Measurements from ENCODE around the gene HBE1. TPM values are rescaled to one million over a fixed set of nuclear protein-coding genes. Genes with fewer than 3 reads are reported as not detected.
"Not testable (repeated sequence)": the region's sequence is repeated elsewhere in the genome, so short reads cannot be mapped to it uniquely, and the experiment has no call there.

HBE1 gene
- total and polyA plus RNA-seq, 8 donors: 4.2 to 41.6 (median 16.3) TPM; not detected in 2

- Histone ChIP-seq H3K36me3 (no peaks in the 10 kb centered on the region), H3K4me1 (no peaks in the 10 kb centered on the region), H3K9me3 (peaks cover 0 to 6% of the 10 kb centered on the region in 2 donors), H3K4me3 (no peak overlapping the region), H3K27ac (no peak overlapping the region), H3K27me3 (no peaks in the 10 kb centered on the region)
- DNase-seq (no peak), ATAC-seq (no peak)
- TF ChIP-seq CTCF (IDR thresholded peaks at IDR 0.05): no peak
- intact Hi-C loops (cut with DNase I): no loop called here
Measured at GRCh38 chr11:5266609-5267008, 3.1 kb downstream of the HBE1 start.

DNA sequence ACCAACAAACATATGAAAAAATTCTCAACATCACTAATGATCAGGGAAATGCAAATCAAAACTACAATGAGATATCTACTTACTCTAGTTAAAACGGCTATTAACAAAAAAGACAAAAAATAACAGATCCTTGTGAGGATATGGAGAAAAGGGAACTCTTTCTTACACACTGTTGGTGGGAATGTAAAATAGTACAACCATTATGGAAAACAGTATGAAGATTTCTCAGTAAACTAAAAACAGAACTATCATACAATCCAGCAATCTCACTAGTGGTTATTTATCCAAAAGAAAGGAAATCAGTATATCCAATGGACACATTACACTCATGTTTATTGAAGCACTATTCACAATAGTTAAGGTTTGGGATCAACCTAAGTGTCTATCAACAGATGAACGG, 3.9 kb downstream of the HBE1 start:
- Histone ChIP-seq H3K4me1 (no peaks in the 10 kb centered on the region), H3K4me3 (no peak overlapping the region), H3K27ac (no peak overlapping the region), H3K9me3 (peaks cover 0 to 7% of the 10 kb centered on the region in 2 donors), H3K27me3 (no peaks in the 10 kb centered on the region), H3K36me3 (no peaks in the 10 kb centered on the region)
- DNase-seq (no peak), ATAC-seq (no peak)
- intact Hi-C loops (cut with DNase I): no loop called here
- no peak for TF ChIP-seq CTCF (IDR thresholded peaks at IDR 0.05)

- Histone ChIP-seq H3K4me3 (no peak overlapping the region), H3K36me3 (no peaks in the 10 kb centered on the region), H3K9me3 (peaks cover 0 to 7% of the 10 kb centered on the region in 2 donors), H3K27ac (no peak overlapping the region), H3K27me3 (no peaks in the 10 kb centered on the region), H3K4me1 (no peaks in the 10 kb centered on the region)
- DNase-seq: peak in 1 of 4 donors; percentile 22
- no peak for TF ChIP-seq CTCF (IDR thresholded peaks at IDR 0.05)
- no peak for ATAC-seq
- intact Hi-C loops (cut with DNase I): no loop called here
Measured at GRCh38 chr11:5258543-5259262, 11.0 kb downstream of the HBE1 start.

- no peak overlapping the region for H3K27ac ChIP-seq
- H3K4me3 ChIP-seq: no peak overlapping the region
- H3K4me1 ChIP-seq: no peaks in the 10 kb centered on the region
- H3K36me3 ChIP-seq: no peaks in the 10 kb centered on the region
- no peaks in the 10 kb centered on the region for H3K27me3 ChIP-seq
- H3K9me3 ChIP-seq: peaks cover 0 to 7% of the 10 kb centered on the region in 2 donors
- ATAC-seq: no peak
- intact Hi-C loops (cut with DNase I): no loop called here
- no peak for TF ChIP-seq CTCF (IDR thresholded peaks at IDR 0.05)
- DNase-seq: no peak
Measured at GRCh38 chr11:5257296-5257695, 12.4 kb downstream of the HBE1 start.

DNA sequence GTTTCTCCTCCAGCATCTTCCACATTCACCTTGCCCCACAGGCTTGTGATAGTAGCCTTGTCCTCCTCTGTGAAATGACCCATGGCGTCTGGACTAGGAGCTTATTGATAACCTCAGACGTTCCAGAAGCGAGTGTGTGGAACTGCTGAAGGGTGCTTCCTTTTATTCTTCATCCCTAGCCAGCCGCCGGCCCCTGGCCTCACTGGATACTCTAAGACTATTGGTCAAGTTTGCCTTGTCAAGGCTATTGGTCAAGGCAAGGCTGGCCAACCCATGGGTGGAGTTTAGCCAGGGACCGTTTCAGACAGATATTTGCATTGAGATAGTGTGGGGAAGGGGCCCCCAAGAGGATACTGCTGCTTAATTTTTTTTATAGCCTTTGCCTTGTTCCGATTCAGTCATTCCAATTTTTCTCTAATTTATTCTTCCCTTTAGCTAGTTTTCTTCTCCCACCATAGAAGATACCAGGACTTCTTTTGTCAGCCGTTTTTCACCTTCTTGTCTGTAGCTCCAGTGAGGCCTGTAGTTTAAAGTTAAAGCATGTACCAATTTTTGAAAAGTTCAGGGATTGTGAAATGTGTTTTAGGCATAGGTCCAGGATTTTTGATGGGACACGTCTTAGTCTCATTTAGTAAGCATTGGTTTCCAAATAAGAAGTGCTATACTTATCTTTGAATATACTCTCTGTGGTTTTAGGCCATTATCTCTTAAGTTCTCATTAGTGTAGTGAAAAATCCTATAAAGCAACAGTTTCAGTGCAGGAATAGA, 14.9 kb downstream of the HBE1 start, which contains the start of gene HBG2:
HBG2 (minus strand) TSS at position 136 of the 768 bp plus-strand sequence; CDS start at position 83, 53 bp downstream.
- H3K9me3 ChIP-seq; intact Hi-C loops (cut with DNase I); H3K4me1 ChIP-seq; H3K36me3 ChIP-seq; H3K27ac ChIP-seq; H3K27me3 ChIP-seq; H3K4me3 ChIP-seq; ATAC-seq: not testable (repeated sequence)
- peak in 2 of 4 donors; percentile 30 to 52 for DNase-seq

- intact Hi-C loops (cut with DNase I); H3K4me1 ChIP-seq; ATAC-seq: not testable (repeated sequence)
Measured at GRCh38 chr11:5254023-5254422, 15.7 kb downstream of the HBE1 start.

GRCh38 chr11:5253440-5253839, 16.3 kb downstream of the HBE1 start:
- H3K9me3 ChIP-seq; H3K27ac ChIP-seq; DNase-seq; H3K27me3 ChIP-seq; ATAC-seq; H3K4me3 ChIP-seq; H3K4me1 ChIP-seq; intact Hi-C loops (cut with DNase I); H3K36me3 ChIP-seq: not testable (repeated sequence)

More at GRCh38 chr11:5254023-5254422, 15.7 kb downstream of the HBE1 start:
- H3K4me3 ChIP-seq, H3K9me3 ChIP-seq, H3K27ac ChIP-seq, H3K27me3 ChIP-seq, H3K36me3 ChIP-seq, DNase-seq: not testable (repeated sequence)
